SU-DHL-6 (cell line): Measurements from ENCODE around the gene PCDH7.

Source experiments
- H2AFZ ChIP-seq: fragments of 200-600 bp; sonication (generic); 2 replicates; pipeline ENCODE4 v1.6.1; 2014; ENCODE audit warnings: low read depth, mild to moderate bottlenecking, moderate library complexity, mixed read lengths, antibody characterized with exemption, low read length; ENCODE audit not compliant: severe bottlenecking
- H3F3A ChIP-seq: fragments of 200-600 bp; shearing (Covaris generic); 2 replicates; pipeline ENCODE4 v1.6.0; 2016; ENCODE audit warnings: antibody characterized with exemption, mild to moderate bottlenecking; ENCODE audit not compliant: insufficient read depth
- H3K27ac ChIP-seq: fragments of 200-600 bp; sonication (generic); 2 replicates; pipeline ENCODE4 v1.5.1; 2016; ENCODE audit warnings: low read depth, mild to moderate bottlenecking, low read length, moderate library complexity, mixed read lengths
- H3K27me3 ChIP-seq: fragments of 200-600 bp; sonication (generic), shearing (Covaris generic); 2 replicates; pipeline ENCODE4 v1.6.0; 2014; ENCODE audit warnings: mild to moderate bottlenecking, low read length
- H3K36me3 ChIP-seq: fragments of 200-600 bp; sonication (generic); 2 replicates; pipeline ENCODE4 v1.6.1; 2014; ENCODE audit warnings: mild to moderate bottlenecking, low read length, mixed read lengths
- H3K4me2 ChIP-seq: fragments of 300-600, 200-600 bp; shearing (Covaris generic), sonication (generic); 2 replicates; pipeline ENCODE4 v1.6.0; 2014; ENCODE audit warnings: low read length, low read depth, mild to moderate bottlenecking; ENCODE audit not compliant: poor library complexity, severe bottlenecking
- H3K4me3 ChIP-seq: fragments of 200-600 bp; sonication (generic); 2 replicates; pipeline ENCODE4 v1.5.1; 2014; ENCODE audit warnings: antibody characterized with exemption, low read length, mild to moderate bottlenecking, mixed read lengths; ENCODE audit not compliant: insufficient read depth, poor library complexity, severe bottlenecking
- H3K79me2 ChIP-seq: fragments of 200-600 bp; sonication (generic); 2 replicates; pipeline ENCODE4 v1.6.1; 2014; ENCODE audit warnings: mild to moderate bottlenecking, low read length, moderate library complexity; ENCODE audit not compliant: insufficient read depth
- H3K9ac ChIP-seq: fragments of 200-600 bp; sonication (generic); 2 replicates; pipeline ENCODE4 v1.7.0; 2014; ENCODE audit warnings: mild to moderate bottlenecking, low read length
- H3K9me2 ChIP-seq: fragments of 200-600 bp; sonication (generic); replicated peaks from 2 replicates; pipeline ENCODE4 v1.6.1; 2014; ENCODE audit warnings: low read length; ENCODE audit not compliant: insufficient read depth
- H3K9me3 ChIP-seq: fragments of 200-600 bp; sonication (generic); 2 replicates; pipeline ENCODE4 v1.6.1; 2014; ENCODE audit warnings: low read length, mixed read lengths; ENCODE audit not compliant: insufficient read depth
- H4K20me1 ChIP-seq: fragments of 200-600 bp; sonication (generic); 2 replicates; pipeline ENCODE4 v1.6.1; 2014; ENCODE audit warnings: low read depth, mild to moderate bottlenecking, antibody characterized with exemption, low read length, moderate library complexity, mixed read lengths
- CTCF ChIP-seq: fragments of 200-600 bp; sonication (generic); IDR thresholded peaks from one replicate; pipeline ENCODE4 v1.5.1; 2017; ENCODE audit warnings: antibody characterized with exemption, mild to moderate bottlenecking, low read length, moderate library complexity; ENCODE audit not compliant: insufficient read depth, poor library complexity, severe bottlenecking
- EZH2phosphoT487 ChIP-seq: fragments of 200-600 bp; sonication (generic), shearing (Covaris generic); conservative IDR thresholded peaks from 2 replicates; pipeline ENCODE4 v1.6.1; 2018; ENCODE audit warnings: mild to moderate bottlenecking, antibody characterized with exemption, low read length, moderate library complexity, mixed read lengths

PCDH7 gene

DNA sequence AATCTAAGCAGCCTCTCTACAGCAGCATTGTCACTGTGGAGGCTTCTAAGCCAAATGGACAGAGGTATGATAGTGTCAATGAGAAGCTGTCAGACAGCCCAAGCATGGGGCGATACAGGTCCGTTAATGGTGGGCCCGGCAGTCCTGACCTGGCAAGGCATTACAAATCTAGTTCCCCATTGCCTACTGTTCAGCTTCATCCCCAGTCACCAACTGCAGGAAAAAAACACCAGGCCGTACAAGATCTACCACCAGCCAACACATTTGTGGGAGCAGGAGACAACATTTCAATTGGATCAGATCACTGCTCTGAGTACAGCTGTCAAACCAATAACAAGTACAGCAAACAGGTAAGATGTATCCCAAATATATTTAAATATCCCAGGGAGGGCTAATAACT is 4.1 kb downstream of the PCDH7 start:
- Histone ChIP-seq H3K9me2 (no peaks in the 10 kb centered on the region), H3K9ac (no peak overlapping the region), H3K4me3 (no peak overlapping the region), H3F3A (no peaks in the 10 kb centered on the region), H3K27me3 (no peaks in the 10 kb centered on the region), H3K9me3 (no peaks in the 10 kb centered on the region), H4K20me1 (no peaks in the 10 kb centered on the region), H2AFZ (no peak overlapping the region), H3K36me3 (no peaks in the 10 kb centered on the region), H3K4me2 (no peak overlapping the region), H3K79me2 (no peaks in the 10 kb centered on the region), H3K27ac (no peak overlapping the region)
- TF ChIP-seq CTCF (no peak), EZH2phosphoT487 (no peak)

DNA sequence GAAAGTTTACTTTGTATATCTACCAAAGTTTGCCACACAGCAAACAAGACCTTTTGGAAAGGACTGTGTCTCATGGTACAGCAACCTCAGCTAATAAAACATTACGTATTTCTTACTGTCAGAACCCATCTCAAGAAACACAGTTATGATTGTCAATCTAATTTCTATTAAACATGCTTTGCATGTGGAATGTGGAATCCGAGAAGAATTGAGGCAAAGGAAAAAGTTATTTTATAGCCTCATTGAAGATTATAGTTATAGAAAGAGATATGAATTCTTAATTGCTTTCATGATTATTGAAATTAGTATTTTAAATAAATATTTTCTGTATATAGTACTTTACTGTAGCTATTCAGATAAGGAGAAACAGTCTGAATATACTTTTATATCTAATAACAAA is 5.4 kb downstream of the PCDH7 start:
- no peak overlapping the region for H3K4me3 ChIP-seq
- H3F3A ChIP-seq: no peaks in the 10 kb centered on the region
- no peaks in the 10 kb centered on the region for H3K36me3 ChIP-seq
- H3K4me2 ChIP-seq: no peak overlapping the region
- H3K9me3 ChIP-seq: no peaks in the 10 kb centered on the region
- H3K9me2 ChIP-seq: no peaks in the 10 kb centered on the region
- H2AFZ ChIP-seq: no peak overlapping the region
- TF ChIP-seq CTCF: no peak
- TF ChIP-seq EZH2phosphoT487: no peak
- no peaks in the 10 kb centered on the region for H4K20me1 ChIP-seq
- no peaks in the 10 kb centered on the region for H3K79me2 ChIP-seq
- H3K27me3 ChIP-seq: no peaks in the 10 kb centered on the region
- H3K27ac ChIP-seq: no peak overlapping the region
- H3K9ac ChIP-seq: no peak overlapping the region

DNA sequence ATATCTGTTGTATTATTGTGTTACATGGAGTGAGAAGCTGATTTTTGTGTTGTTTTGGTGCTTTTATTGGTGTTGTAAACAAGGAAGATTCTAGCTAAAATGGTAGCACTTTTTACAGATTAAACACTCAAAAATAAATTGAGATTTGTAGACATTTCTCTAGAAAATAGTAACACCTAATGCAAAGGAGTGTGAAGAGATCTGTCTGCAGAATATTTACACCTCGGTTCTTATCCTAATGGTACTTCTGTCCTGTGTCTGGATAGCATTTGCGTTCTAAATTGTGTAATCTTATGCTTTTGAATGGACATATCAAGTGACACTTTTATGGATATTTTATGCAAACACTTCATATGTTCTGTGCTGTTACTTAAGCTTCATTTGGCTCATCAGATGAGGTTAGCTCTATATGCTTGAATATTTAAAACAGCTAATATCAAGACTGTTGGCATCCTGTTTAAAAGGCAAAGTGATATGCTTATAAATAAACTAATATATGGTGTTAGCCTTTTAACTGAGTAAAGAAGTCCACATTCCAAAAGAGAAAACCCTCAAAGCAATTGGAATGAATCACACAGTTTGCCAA is 6.0 kb downstream of the PCDH7 start:
- no peaks in the 10 kb centered on the region for H4K20me1 ChIP-seq
- H3K4me2 ChIP-seq: no peak overlapping the region
- H3K9me3 ChIP-seq: no peaks in the 10 kb centered on the region
- H3K9ac ChIP-seq: no peak overlapping the region
- H3K4me3 ChIP-seq: no peak overlapping the region
- no peak for TF ChIP-seq EZH2phosphoT487
- no peak for TF ChIP-seq CTCF
- H3K27ac ChIP-seq: no peak overlapping the region
- H2AFZ ChIP-seq: no peak overlapping the region
- H3K9me2 ChIP-seq: no peaks in the 10 kb centered on the region
- H3K36me3 ChIP-seq: no peaks in the 10 kb centered on the region
- H3K79me2 ChIP-seq: no peaks in the 10 kb centered on the region
- no peaks in the 10 kb centered on the region for H3K27me3 ChIP-seq
- no peaks in the 10 kb centered on the region for H3F3A ChIP-seq
